HG03520 (cell line): Measurements from ENCODE around the gene CCDC43.

ENCODE experiments used
- ATAC-seq: cut with Tn5 transposase; IDR thresholded peaks from one replicate; pipeline ENCODE4 v1.9.1; 2021; ENCODE audit warnings: mild to moderate bottlenecking, moderate library complexity; ENCODE audit not compliant: unreplicated experiment

CCDC43 gene

DNA sequence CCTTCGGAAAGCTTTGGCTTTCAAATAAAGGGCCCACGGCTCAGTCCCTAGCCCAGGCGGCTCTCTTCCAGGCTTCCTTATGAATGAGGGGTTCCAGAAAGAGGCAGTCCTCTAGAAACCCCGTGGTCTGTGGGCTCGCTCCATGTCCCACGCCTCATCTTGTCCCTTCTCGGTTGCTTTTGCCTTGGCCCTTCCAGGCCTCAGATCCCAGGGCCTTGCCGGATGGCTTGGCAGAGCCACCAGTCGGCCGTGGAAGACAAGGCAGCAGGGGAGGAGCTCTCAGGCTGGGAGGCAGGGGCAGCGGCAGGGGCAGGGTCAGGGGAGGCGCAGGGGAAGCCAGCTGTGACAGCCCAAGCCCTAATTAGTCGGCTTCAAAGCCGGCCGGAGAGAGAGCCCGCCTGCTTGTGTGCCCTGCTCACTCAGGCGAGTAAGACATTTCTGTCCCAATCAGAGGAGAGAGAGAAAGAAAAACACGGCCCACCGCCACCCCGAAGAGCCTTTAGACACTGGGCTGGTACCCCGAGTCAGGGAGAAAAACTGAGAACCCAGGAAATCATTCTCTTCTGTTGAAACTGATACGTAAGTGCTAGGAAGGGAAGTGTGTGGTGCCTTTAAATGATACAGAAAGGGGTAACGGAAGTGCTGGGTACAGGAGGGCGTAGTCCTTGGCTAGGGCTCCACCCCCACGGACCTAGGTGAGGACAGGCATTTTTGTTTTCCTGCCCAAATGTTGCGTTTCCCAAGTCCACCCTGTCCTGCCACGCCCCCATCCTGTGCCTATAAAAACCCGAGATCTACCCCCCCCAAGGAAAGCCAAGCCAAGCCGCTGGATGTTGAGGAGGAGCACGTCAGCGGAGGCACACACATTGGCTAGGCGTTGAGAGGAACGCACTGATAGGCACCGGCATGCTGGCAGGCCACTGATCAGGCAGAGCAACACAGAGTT lies 61.1 kb downstream of the CCDC43 start:
- no peak for ATAC-seq

DNA sequence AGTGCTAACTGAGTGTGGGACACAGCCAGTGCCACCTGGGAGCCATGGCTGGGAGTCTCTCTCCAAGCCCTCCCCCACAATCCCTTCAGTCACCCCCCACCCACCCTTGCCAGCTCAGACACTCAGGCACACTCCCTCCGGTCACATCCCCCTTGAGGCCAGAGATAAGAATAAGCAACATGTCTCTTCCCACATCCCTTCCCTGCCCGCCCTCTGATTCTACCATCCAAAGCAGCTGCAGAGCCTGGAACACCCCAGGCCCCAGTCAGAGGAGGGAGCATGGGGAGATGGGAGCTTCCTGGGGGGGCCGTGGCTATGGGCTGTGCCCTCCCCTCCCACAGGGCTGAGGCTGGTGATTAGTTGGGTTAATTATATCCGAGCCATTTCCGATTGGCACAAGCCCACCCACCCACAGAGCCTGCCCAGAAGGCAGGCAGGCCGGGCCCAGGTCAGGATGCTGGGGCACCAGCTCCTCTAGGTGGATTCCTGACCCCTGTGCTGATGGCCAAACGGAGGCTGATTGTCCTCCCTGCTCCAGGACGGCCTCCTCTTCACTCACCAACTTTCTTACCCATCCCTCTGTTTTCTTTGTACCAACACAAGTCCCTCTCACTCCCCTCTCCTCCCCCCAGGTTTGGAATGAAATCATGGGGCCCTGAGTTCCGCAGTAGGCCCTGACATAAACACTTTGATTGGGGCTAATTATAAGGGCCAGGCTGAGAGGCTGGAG lies 61.9 kb downstream of the CCDC43 start:
- no peak for ATAC-seq
